Activated CD4-positive, alpha-beta T cell treated with anti-CD3 and anti-CD28 coated beads for 24 hours (primary cell): ENCODE data around the gene OCA2.
A peak's percentile ranks its signal among the peaks of the same experiment; 100 is the strongest.
"Not testable (repeated sequence)": the region's sequence is repeated elsewhere in the genome, so short reads cannot be mapped to it uniquely, and the experiment has no call there.

Experiments
- DNase-seq, 2 donors: peaks; one replicate each; pipeline ENCODE4 v3.0.0-alpha.2; 2020; ENCODE audit warnings: low read depth in 2 of 2

OCA2 gene

DNA sequence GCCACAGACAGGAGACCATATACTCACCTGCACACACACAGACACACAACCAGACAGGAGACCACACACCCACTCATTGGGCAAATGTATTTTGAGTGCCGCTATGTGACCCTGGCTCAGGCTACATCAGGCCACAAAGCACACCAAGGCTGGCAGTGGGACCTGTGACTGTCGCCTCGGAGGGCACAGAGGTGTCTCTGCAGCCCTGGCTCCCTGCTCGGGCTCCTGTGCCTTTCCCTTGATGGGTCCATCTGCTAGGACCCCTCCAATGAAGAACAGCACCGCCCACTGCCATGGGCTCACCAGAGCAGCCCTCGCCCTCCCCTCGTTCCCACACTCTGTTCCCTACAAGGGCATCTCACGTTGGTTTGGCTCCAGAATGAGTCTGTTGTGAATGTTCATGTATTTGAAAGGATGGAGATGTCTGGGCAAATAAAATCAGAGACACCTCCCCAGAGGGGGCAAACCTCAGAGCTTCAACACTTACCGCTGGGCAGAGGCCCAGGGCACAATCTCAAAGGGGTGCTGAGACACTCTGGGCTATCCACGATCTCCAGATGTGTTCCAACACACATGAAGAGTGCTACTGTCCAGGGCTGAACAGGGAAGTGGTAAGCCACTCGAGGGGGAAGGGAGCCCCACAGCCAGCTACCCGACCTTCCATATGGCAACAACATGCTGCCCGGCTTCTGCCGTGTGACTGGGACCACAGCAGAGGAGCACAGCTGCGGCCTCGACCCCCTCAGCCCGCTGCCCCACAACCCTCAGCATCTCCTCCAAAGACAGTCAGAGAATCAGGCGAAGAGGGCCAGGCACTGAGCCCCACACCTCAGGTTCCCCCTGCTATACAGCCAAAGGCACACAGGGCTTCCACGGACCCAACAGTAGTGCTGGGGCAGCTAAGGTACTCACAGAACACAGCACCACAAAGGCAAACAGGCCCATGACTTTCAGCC, 74.9 kb downstream of the OCA2 start:
- no peak for DNase-seq

DNA sequence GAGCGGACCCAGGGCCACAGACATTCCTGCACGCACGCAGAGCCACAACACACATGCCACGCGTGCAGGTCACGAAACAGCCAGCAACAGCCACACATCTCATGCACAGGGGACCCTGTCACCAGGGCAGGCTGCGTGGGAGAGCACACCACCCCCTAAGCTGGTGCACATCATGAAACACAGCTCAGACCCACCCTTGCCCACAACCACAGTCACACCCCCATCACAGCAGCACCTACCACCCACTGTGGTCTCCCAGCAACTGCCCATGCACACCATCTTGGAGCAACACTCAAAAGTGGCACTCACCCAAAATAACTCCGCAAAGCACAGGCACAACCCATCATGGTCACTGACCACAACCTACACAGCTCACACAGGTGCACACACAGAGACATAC, 75.7 kb downstream of the OCA2 start:
- no peak for DNase-seq

DNA sequence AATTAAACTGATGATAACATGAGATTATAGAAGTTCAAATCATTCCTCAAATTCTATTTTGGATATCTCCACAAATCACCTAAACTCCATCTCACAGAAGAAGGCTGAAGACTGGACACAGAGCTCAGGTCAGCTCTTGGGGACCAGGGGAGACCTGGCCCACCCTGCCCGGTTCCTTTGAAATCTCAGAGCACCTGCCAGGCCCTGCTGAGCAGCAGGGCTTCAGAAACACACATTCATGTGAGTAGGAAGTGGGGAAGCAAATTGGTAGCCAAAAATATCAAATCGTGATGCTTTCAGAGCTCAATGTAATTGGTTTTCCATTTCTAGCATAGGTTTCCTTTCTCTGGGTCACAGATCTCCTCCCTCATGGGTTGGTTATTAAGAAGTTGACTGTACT, 76.2 kb downstream of the OCA2 start:
- DNase-seq, result no peak

DNA sequence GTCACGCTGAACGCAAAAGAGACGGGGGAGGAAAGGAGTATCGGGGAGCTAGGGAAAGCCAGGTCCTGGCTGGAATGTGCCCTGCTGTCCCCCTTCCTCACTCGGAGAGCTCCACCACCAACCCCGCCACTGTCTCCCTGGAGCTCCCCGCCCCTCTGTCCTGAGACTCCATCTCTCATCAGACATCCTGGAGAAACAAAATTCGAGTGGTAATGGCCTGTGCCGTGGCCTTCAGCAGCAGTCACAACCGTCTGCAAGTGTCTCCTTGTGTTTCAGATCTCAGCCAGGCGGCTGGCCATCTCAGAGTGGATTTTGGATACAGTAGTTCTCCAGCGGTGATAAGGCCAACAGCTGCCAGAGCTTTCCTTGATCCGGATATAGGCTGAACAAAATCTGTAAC, 76.9 kb downstream of the OCA2 start:
- no peak for DNase-seq

DNA sequence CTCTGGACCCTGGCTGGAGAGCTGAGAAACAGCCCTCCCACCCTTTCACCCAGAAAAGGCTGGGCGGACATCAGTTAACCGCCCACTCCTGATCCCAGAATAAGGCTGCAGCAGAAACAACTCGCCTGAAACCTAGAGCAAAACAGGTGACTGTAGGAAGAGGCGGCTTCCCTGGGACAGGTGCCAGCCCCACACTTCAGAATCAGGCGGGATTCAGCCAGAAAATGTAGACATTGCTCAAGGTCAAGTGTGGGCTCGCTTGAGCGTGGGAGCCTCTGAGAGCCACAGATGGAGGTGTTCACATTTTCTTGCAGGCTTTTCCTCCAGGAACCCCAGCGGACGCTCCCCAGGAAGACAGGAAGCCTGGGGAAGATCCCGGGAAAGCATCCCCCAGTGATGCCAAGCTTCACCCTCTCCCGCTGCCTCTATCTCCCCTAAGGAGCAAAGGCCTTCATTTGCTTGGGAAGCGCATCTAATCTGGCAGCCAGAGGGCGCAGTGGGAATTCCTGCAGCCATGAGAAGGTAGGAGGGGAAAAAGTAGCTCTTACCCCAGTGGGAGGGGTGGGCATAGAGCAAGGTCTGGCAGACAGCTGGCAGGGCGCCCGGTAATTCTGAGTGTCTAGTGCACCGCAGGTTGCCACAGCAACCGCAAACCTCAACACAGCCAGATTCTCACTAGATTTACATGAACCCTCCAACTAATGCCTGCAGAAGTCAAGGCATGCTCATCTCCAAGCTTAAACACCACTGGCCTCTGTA, 77.7 kb downstream of the OCA2 start:
- DNase-seq, result peak in 1 of 2 donors; percentile 11

DNA sequence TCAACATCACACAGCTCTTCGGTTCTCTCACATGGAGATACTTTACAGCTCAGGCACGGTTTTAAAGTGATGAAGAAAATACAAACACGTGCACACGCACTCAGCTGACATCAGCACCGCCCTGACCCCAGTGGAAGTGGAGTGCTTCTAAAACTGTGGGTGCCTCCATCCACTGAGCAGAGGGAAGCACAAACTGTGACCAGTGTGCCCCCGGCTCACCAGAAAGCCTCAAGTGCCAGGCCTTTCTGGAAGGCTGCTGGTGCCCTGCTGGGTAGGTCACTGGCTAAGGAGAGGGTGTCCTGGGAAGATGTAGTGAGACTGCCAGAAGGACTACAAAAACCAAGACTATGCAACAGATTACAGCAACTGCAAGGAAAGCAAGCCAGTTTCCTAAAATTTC, 78.5 kb downstream of the OCA2 start:
- no peak for DNase-seq

DNA sequence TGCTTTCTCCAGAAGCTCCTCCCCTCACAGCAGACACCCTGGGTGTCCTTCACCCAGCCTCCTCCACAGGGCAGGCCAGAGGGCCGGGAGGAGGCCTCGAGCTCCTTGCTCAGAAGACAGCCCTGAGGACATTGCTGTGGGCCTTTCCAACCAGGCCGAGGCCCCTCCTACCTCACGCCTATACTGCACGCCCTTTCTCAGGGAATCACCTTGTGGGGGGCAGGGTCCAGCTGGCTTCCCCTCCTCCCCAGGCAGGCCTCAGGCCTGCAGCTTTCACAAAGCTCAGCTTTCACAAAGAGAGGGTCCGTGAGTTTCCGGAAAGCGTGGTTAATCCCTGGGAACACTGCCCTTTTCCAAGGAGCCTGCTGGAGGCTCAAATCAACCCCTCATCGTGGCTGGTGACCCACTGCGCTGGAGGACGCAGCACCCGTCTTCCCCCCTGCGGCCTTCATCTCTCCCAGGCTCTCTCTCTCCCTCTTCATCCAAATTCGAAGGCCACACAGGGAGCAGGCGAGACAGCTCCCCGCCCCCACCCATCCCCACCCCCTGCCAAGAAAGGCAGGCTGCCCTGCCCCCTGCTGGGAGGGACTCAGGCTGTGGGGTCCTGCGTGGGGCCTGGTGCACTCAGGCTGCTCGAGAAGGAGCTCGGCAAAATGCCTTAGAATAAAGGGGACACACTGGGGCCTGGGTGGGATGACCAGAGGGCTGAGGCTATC, 79.4 kb downstream of the OCA2 start:
- no peak for DNase-seq

DNA sequence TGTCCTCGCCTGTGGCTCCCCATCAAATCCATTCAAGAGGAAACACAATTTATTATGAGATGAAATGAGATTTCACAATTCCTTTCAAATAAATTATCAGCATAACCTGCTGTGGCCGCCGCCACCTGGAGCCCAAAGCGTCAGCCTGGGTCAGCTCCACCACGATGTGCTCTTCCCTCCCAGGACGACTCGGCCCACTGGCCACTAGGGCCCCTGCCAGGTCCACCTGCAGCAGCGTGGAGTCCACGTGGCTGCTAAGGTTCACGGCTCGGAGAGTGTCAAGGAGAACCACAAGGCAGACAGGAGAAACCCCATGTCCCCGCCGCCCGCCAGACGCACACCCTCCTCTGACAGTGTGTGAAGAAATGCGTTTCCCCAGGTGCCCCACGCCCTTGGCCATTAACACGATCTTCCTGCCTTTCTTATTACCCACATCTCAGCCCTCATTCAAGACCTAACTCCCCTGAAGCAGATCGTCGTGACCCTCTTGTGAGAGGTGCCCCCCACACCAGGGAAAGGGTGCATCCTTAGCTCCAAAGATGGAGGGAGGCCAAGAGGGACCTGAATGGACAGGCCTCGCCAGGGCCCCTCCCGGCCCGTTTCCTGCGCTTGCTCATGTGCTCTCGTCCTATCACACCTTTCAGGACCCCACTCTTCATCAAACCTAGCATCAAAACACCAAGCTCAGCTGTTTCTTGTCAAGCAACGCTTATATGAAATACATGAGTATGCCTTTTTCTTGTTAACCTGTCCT, 80.6 kb downstream of the OCA2 start:
- DNase-seq, result no peak

DNA sequence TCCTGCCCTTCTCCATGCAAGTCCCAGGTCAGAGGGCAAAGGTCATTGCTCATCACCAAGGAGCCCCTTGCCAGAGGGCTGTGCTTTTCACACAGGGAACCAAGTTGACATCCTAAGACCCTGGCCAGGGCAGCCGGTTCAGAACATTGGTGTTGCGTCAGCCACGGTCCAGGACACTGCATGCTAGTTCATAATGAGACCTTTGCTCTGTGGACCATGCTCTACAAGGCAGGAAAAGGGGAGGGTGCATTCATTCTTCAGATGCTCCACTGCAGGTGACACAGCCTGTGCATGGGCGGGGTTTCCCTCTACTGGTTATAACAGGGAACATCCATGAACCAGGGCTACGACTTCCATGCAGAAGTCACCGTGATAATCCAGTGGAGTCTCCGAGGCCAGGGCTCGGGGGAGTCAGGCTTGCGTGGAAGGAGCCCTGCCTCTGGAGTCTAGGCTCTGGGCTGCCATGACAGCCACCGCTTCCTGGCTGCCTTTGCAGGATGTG, 81.6 kb downstream of the OCA2 start:
- DNase-seq, result no peak

DNA sequence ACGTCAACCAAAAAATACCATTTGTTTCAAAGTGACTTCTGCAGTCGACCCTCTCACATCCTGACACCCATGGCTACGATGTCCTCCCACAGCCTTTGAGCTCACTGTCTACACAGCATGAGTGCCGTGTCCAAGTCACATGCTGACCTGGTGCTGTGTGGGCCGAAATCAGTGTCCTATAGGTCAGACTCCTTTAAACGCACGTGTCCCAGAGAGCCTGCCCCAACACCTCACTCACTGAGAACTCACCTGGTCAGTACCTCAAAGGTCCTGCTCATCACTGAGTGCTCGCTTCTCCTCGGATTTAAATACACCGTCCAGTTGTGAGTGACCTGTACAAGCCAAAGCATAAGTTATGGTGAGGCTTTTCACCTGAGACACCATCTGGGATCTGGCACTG, 83.3 kb downstream of the OCA2 start:
- DNase-seq, result no peak

DNA sequence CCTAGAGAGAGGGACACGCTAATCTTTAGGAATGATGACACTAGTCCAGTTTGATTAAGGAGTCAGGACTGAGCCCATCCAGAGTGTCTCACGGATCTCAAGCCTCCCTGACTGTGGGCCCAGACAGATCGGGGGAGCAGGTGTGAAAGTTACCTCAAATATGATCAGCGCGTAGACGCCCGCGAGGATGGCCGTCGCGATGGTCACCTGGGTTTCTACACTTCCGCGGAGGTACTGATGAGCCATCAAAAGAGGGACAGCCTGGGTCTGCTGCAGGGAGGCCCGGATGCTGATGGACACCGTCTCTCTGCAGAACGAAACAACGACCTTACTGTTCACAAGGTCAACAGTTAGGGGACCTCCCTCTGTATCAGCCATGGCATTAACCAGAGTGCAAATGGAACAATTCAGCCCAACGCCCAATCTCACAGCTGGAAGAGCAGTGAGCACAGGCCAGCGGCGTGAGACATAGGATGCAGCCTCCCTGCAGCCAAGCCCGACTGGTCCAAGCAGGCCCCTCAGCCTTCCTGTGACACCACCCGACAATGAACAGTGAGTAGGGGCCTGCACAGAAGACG, 84.4 kb downstream of the OCA2 start:
- no peak for DNase-seq

DNA sequence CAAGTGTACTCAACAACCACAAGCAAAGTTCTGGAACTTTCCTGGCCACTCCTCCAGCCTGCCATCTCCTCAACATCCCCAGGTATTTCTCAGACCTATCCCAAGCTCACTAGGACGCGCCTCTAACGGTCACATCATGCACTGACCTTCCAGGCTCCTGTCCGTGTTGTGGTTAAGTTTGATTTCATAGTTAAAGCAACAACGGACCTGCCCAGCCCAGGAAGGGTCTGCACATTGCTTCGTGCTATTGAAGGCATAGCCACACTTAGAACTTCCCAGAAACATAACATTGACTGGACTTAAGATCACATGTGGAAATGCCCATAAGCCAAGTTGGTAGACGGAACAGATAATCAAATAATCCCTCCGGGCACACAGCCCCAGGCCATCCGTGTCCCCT, 85.1 kb downstream of the OCA2 start:
- DNase-seq, result no peak

DNA sequence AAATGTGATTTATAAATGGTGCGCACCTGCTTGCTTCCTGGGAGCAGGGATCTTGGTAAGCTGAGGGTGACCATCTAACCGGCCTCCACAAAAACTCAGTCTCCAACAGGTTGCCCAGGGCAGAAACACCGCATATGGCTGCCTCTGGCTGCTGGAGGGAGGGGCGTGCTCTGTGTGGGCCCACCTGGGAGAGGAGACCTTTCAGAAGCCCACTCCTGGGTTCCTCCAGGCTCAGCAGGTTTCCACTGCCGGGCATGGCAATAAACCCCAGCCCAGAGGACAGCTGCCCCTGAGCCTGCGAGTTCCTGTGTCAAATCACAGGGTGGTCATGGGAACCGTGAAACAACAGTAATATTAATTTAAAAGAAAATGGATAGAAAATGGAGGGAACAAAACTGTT, 85.6 kb downstream of the OCA2 start:
- no peak for DNase-seq

DNA sequence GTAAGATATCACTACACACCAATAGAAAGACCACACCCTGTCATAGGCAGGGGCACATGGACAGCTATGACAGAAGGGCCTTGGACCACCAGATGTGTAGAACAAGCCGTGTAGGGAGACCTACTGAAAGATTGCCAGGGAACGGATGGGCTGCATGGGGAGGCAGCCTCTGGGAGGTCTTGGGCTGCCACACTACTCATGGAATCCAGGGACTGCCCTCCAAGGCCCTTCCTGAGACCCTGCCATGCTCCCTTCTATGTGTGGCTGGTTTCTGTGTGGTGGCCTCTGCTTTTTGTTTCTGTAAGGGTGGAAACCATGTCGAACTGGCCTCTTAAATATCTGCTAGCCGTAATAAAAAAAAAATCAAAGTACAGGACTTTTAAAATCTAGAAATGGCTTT, 86.9 kb downstream of the OCA2 start:
- DNase-seq, result no peak

DNA sequence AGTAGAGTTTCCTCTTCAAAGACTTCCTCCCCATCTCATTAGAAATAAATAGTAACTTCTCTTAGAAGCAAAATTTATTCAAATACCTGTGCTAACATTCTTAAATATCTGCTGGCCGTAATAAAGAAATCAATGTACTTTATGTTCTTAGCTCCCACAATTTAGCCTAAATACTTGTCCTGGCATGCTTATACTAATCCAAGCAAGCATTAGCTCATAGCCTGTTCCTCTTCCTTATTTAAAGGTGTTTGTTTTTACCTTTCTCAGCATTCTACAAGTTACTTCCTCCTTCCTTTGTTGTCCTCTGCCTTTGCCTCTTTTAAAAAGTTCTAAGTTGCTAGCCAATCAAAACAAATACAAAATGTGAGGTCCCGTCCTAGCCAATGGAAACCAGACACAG, 90.9 kb downstream of the OCA2 start:
- DNase-seq, result not testable (repeated sequence)

DNA sequence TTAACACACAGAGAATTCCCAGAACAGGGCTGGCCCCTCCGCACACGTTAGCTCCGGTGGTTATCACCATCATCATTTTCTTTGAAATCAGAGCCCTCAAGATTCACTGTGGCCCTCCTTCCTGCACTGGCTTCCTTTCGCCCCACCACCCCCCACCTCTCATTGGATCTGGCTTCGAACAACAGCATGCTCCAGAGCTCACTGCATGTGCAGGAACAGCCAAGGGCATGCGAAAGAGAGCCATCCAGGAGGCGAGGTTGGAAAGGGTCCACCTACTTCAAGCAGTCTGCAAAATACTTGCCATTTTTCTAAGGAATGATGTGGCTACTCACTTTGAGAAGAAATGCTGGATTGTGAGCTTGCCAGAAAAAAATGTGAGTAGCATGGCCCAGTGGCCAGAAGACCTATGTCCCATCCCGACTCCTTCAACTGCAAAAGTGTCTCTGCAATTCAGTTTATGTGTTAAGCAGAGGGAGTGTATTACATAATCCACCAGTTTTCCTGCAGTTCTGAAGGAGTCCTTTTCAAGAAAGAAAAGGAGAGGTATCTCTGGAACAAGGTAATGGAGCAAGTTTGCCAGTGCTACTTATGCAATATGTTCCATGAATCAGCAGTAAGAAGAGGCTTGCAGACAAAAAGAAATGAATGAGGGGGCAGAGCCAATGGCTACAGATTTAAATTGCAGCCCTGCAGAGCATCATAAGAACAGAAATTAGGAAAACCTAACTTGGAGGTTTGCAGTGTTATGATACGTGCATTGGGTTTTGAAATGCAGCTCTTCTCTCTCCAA, 92.8 kb downstream of the OCA2 start:
- DNase-seq, result no peak

DNA sequence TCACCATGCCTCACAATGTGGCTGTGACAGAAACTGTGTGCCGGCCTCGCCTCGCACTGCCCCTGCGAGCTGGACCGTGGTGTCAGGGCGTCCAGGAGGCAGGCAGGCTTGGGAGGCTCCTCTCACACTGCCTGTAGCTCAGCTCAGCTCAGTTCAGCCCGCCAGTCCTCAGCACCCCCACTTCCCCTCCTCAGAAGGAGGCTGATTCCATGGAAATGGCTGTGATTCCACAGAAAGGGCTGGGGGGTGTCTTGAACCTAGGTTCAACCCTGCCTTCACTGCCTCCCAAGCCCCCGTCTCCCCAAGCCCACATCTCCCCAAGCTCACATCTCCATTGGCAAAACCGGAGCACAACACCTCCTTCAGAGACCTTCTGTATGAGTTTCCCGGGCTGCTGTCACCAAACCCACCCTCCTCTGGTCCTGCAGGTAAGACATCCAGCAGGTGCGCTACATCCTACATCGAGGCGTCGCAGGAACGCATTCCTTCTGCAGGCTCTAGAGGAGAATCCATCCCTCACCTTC, 94.0 kb downstream of the OCA2 start:
- no peak for DNase-seq

DNA sequence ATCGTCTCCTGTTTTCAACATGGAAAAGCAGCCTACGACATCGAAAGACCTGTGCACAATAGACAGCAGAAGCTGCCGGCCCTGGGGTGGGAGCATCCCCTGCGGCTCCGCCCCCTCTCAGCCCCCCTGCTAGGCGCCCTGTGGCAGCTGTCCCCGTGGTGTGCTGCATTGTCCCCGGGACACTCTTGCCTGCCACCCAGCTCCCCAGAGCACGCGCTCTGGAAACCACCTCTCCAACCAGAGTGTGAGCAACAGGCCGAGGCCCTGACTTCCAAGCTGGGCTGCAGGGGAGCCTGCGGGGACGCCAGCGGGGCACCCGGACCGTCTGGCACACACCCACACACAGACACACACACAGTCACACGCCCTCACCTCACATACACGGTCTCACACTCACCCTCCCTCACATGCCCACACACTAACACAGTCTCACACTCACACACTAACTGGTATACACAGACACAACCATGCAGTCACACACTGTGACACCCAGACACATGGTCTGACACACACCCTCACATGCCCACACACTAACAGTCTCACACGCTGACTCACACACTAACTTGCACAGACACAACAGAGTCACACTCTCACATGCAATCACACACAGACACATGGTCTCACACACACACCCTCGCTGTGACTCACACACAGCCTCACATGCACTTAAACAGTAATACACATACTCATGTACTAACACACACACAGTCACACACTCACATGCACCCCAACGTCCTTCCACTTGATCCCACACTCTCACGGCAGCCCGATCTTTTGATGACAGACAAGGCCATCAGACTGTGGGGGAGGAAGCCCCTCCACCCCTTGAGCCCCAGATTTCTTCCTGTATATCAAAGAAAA, 94.7 kb downstream of the OCA2 start:
- DNase-seq, result no peak
